ENCODE data around the gene BRINP2.

GRCh38 chr1:177190308-177190970, 19.7 kb downstream of the BRINP2 start:
- TF ChIP-seq ELF4 (IDR thresholded peaks at IDR 0.05) (no peak), LEF1 (IDR thresholded peaks at IDR 0.05; ENCODE audit: borderline replicate concordance) (no peak), BHLHE40 (IDR thresholded peaks at IDR 0.05; ENCODE audit: borderline replicate concordance) (no peak)

All from HEK293T (cell line).